ENCODE measurements around the gene UPK3BL1.
"Not testable (repeated sequence)": the region's sequence is repeated elsewhere in the genome, so short reads cannot be mapped to it uniquely, and the experiment has no call there.

The UPK3BL1 gene

GRCh38 chr7:102642691-102643090 is at the start of gene UPK3BL1:
Gene UPK3BL1, minus strand, starts transcription at chr7:102642791. Its CDS starts 50 bp downstream, at chr7:102642741.
- DNase-seq (ENCODE audit: low spot score) = not testable (repeated sequence)

GRCh38 chr7:102690602-102691001 is 48.0 kb upstream of the UPK3BL1 start:
- not testable (repeated sequence) for DNase-seq (ENCODE audit: low spot score)

DNA sequence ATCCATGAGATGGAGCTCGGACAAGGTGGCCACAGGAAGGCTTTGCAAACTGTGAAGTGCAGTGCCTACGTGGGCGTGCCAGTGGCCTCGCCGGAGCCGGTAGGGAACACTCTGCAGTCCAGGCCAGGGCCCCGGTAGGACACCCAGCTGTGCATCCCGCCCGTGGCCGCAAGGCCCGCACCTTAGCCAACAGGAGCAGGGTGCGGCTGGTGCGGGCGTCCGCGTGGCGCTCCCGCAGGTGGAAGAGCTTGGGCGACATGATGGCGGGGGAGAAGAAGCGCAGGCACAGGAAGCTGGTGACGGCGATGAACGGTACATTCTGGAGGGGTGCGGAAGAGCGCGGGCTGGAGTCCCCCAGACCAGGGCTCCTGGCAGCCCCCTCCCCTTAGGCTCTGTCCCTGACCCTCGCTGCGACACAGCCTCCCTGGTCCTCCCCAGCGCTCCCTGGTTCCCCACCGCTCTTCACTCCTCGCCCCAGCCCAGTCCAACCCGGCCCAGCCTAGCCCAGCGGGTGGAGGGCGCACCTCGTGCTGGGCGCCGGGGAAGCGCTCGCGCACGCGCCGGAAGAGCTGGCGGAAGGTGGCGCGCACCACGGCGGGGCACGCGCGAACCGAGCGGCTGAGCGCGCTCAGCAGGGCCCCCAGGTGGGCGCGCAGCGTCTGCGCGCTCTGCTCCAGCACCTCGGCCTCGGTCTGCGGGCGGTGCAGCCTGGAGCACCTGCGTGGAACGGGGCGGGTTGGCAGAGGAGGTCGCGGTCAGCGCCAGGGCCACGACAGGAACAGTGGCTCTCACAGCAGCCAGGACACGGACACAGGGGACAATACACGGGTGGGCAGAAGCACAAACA is 47.1 kb upstream of the UPK3BL1 start:
- not testable (repeated sequence) for DNase-seq (ENCODE audit: low spot score)

GRCh38 chr7:102688299-102689036 is 45.9 kb upstream of the UPK3BL1 start:
- not testable (repeated sequence) for DNase-seq (ENCODE audit: low spot score)

DNA sequence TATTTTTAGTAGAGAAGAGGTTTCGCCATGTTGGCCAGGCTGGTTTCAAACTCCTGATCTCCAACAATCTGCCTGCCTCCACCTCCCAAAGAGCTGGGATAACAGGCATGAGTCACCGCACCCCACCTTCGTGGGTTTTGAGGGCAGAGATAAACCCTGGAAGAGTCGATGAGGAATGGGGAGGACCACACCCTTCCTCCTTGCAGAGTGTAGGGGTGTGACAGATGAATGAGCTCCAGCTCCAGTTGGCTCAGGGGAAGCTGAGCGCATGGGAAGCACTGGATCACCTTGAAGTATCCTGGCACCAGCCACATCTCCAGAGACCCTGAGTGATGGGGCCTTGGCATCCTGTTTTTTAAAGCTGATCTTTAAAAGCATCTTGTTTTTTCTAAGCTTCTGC is 40.0 kb upstream of the UPK3BL1 start:
- not testable (repeated sequence) for DNase-seq (ENCODE audit: low spot score)

DNA sequence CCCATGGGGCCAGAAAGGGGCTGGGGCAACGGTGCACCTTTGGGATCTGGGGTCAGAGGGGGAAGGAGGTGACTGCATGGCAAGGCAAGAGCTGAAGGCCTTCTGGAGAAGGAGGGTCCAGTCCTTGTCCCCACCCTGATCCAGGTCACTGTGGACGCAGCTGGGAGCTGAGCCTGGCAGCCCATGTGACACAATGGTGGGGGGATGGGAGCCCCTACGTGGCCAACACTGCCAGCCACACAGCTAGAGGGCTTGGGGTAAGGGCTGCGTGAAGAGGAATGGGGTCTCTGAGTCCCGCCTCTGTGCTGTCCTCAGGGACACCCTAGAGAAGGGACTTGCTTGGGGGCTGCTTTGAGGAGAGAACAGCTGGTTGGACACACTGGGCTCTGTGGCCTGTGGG is 38.2 kb upstream of the UPK3BL1 start:
- DNase-seq (ENCODE audit: low spot score) = not testable (repeated sequence)

DNA sequence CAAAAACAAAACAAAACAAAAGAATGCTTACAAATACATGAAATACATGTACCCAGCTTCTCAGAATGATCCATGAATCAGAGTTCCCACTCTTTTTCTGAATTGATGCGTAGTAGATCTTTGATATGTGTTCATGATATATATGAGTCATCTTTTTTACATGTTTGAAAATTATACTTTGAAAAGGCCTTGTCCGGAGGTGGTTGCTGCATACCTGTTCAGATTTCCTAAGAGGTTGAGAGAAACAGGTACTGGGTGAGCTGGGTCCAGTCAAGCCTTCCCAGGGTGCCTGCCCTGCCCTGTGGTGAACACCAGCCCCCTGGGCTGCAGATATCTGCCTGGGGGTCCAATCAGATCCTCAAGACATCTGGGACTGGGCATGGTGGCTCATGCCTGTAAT is 33.0 kb upstream of the UPK3BL1 start:
- DNase-seq (ENCODE audit: low spot score) = not testable (repeated sequence)

DNA sequence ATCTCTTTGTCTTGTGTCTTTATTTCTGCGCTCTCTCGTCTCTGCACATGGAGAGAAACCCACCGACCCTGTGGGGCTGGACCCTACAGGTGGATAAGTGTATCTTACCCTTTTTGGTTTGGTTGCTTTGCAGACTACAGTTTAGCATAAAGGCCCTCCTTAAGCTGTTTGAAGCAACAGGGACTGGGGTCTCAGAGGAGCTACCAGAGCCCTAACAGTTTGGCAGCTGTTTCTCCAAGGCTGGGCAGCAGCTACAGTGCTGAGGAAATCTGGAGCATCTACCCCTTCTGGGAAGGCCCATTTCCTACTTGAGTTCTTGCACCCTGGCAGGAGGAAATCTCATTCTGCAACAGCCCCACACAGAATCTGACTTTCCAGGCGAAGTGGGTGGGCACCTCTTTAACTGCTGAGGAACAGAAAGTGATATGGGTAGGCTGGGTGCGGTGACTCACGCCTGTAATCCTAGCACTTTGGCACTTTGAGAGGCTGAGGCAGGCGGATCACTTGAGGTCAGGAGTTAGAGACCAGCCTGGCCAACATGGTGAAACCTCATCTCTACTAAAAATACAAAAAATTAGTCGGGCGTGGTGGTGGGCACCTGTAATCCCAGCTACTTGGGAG is 31.0 kb upstream of the UPK3BL1 start:
- not testable (repeated sequence) for DNase-seq (ENCODE audit: low spot score)

GRCh38 chr7:102671956-102672307 is 29.3 kb upstream of the UPK3BL1 start:
- DNase-seq (ENCODE audit: low spot score) = not testable (repeated sequence)

- DNase-seq (ENCODE audit: low spot score) = not testable (repeated sequence)
These were observed 28.8 kb upstream of the UPK3BL1 start, which contains the start of gene POLR2J2 for GRCh38 chr7:102671166-102671955. Gene POLR2J2, minus strand, starts transcription at chr7:102671663. Its CDS starts 62 bp downstream, at chr7:102671601.

- DNase-seq (ENCODE audit: low spot score) = not testable (repeated sequence)
These were observed 24.9 kb upstream of the UPK3BL1 start for GRCh38 chr7:102667523-102667922.

DNA sequence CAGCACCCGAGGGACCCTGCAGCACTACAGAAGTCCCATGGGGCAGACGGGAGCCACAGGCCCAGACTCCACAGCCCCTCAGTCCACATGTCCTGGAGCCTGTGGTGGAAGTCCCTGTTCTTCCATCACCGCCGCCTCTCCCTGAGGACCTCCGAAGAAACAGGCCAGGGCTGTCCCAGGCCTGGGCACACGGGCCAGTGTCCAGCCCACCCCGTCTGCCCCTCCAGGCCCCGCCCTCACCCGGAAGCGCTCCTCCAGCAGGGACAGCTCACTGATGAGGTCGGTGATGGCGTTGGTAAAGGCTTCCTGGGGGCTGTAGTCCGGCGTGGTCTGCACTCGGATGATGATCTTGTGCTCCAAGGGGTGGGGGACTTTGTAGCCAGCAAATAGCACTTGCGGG is 24.3 kb upstream of the UPK3BL1 start:
- not testable (repeated sequence) for DNase-seq (ENCODE audit: low spot score)

GRCh38 chr7:102664765-102665164 is 22.2 kb upstream of the UPK3BL1 start:
- DNase-seq (ENCODE audit: low spot score) = not testable (repeated sequence)

DNA sequence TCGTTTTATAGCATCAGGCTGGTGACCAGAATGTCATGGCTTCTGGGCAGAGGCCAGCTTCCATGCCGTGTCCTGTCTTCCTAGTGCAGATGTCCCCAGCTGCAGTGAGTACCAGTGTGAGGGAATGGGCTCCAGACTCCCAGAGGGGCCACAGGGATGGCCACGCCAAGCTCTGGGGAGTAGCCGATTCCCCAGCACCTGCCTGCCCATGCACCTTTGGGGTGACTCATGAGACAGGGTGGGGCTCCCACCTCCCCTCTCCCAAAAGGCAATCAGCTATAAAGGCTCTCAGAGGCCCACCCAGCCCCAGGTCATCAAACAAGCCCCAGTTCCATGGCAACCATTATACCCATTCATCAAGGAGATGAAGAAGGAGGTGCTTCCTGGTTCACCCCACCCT is 7.3 kb upstream of the UPK3BL1 start, which contains the start of gene SPDYE2B:
Gene SPDYE2B, plus strand, starts transcription at position 396 of the 400 bp plus-strand sequence. CDS start 2,030 bp downstream, outside the sequence.
- not testable (repeated sequence) for DNase-seq (ENCODE audit: low spot score)

DNA sequence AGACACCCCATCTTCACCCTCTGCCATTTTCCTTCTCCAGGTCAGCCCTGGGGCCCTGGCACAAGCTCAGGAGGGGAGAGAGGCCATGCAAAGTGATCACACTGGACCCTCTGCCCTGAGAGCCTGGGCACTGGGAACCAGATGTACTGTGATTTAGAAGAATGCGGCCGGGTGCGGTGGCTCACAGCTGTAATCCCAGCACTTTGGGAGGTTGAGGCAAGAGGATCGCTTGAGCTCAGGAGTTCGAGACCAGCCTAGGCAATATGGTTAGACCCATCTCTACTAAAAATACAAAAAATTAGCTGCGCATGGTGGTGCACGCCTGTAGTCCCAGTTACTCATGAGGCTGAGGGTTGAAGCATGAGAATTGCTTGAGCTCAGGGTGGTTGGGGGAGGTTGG is 5.2 kb upstream of the UPK3BL1 start:
- DNase-seq (ENCODE audit: low spot score) = not testable (repeated sequence)

- DNase-seq (ENCODE audit: low spot score) = not testable (repeated sequence)
These were observed 813 bp upstream of the UPK3BL1 start for GRCh38 chr7:102643404-102643803.

- DNase-seq (ENCODE audit: low spot score) = not testable (repeated sequence)
These were observed 3.7 kb downstream of the UPK3BL1 start for GRCh38 chr7:102638848-102639247.

DNA sequence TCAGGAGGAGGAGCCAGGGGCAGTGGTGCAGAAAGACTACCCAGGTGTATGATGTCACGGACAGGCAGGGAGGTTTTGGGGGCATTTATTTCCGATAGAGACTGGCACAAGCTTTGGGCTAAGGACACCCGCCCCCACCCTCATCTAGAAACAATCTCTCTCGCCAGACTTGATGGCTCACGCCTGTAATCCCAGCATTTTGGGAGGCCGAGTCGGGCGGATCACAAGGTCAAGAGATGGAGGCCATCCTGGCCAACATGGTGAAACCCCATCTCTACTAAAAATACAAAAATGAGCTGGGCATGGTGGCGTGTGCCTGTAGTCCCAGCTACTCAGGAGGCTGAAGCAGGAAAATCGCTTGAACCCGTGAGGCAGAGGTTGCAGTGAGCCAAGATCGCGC is 5.6 kb downstream of the UPK3BL1 start:
- not testable (repeated sequence) for DNase-seq (ENCODE audit: low spot score)

DNA sequence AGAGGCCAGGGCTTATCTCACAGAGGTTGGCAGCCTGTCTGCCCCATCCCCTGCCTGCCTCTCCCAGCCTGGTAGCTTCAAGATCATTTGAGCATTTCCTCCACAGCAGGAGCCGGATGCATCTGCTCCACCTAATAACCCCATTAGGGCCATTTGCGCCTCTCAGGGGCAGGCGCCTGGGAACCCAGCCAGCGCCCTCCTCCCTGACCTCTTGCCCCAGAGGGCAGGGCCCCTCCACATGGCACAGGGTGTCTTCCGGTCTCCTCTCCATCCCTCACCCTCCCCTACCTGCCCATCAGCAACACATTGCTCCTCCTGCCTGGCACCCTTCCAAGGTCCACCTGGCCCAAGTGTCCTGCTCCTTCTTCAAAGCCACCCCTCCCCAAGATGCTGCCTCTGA is 7.2 kb downstream of the UPK3BL1 start:
- not testable (repeated sequence) for DNase-seq (ENCODE audit: low spot score)

GRCh38 chr7:102634299-102634698 is 8.3 kb downstream of the UPK3BL1 start:
- not testable (repeated sequence) for DNase-seq (ENCODE audit: low spot score)

DNA sequence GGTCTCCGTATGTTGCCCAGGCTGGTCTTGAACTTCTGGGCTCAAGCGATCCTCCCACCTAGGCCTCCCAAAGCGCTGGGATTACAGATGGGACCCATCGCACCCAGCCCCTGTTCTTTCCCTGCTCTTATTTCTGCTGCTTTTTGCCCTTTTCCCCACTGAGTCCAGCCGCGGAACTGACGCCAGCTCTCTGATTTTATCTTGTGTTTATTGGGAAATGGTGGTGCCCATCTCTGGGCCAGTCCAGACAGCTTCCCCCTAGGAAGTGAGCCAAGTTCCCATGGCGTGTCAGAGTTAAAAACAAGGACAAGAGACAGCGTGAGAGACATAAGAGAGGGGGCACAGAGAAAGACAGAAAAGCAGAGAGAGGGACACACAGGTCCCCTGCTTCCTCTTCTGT is 12.0 kb downstream of the UPK3BL1 start:
- not testable (repeated sequence) for DNase-seq (ENCODE audit: low spot score)
